ENCODE data around the gene PTPN1. TPM values are rescaled to one million over a fixed set of nuclear protein-coding genes. Genes with fewer than 3 reads are reported as not detected.
A peak's percentile ranks its signal among the peaks of the same experiment; 100 is the strongest.

PTPN1 gene
- total and polyA plus RNA-seq, 10 of the 15 experiments (the other 5 are each of a cell fraction or from before 2014, with no cell fraction given), result 15.9 to 74.7 (median 43.9) TPM

DNA sequence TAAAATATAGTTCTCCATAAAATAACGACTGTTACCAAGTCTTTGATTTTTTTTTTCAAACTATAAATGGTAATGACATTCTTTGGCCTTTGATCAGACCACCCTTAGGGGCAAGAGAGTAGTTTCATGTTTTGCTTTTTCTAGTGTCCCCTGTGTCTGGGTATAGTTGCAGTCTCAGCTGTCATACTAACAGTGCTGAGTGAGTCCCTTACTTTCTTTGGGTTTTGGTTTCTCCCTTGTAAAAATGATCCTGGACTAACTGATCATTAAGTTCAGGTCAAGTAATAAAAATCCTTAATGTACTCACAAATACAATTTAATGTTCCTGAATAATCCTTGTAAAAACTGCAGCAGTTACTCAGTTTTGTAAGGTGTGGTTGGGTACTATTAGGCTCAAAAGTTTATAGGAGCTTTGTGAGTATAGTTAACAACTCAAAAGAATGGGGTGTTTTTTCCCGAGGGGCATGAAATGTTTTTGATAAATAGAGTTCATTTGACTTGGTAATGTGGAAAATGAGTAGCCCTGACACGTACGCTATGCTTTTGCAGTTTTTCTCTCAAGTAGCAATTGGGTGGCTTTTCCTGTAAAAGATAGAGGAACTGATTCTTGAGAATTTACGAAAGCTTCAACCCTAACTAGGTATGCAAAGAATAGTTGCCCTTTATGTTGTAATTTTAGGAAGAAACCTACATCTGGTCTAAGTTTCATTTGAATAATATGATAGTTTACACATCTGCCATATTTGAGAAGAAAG is 6.2 kb downstream of the PTPN1 start:
- DNase-seq (ENCODE audit: low read depth, low spot score), result peak; percentile 87
- SMC1A ChIA-PET (ENCODE audit: uncharacterized antibody, unreplicated experiment), result interaction anchor here (0.7 to 95.1 kb wide), 3 partner anchors 7 to 67 kb away, joined by 3 to 2799 read pairs (median 2799); partner anchors contain the start of gene PTPN1
- Histone ChIP-seq H3K27ac (ENCODE audit: control insufficient read depth, insufficient read depth) (peak overlapping the region; percentile 98), H3K4me1 (ENCODE audit: control insufficient read depth, insufficient read depth, low read length) (peaks cover 46% of the 10 kb centered on the region), H3K4me3 (peak overlapping the region; percentile 100), H3K9me3 (replicated peaks; ENCODE audit: control insufficient read depth, insufficient read depth, low read length) (no peaks in the 10 kb centered on the region), H2AFZ (ENCODE audit: control insufficient read depth, low read depth, low read length) (no peak overlapping the region), H3K27me3 (replicated peaks in 1 of 2; ENCODE audit: control insufficient read depth in 2 of 2, insufficient read depth in 2 of 2, low read length in 1 of 2) (no peaks in the 10 kb centered on the region), H3K4me2 (ENCODE audit: control insufficient read depth, insufficient read depth) (peak overlapping the region; percentile 63), H3K36me3 (ENCODE audit: control insufficient read depth in 2 of 2, insufficient read depth in 2 of 2, low read length in 1 of 2) (peaks cover 0 to 3% of the 10 kb centered on the region in 2 experiments; a peak in 1 of 4 replicates), H4K20me1 (ENCODE audit: control insufficient read depth, insufficient read depth) (no peaks in the 10 kb centered on the region), H3K79me2 (ENCODE audit: control insufficient read depth, insufficient read depth, low read length) (peaks cover 99% of the 10 kb centered on the region), H3K9ac (ENCODE audit: control insufficient read depth, insufficient read depth, low read length) (peak overlapping the region; percentile 81)
- POLR2A ChIA-PET, result interaction anchor here (1.1 to 5.9 kb wide), 9 partner anchors 10 to 34 kb away, joined by 3 to 33 read pairs (median 5); no protein-coding TSS in a partner anchor
- peak; percentile 75 for FAIRE-seq
- RAD21 ChIA-PET (ENCODE audit: unreplicated experiment), result interaction anchor here (0.6 to 12.9 kb wide), 12 partner anchors 12 to 54 kb away, joined by 3 to 167 read pairs (median 6); no protein-coding TSS in a partner anchor
- intact Hi-C loops (cut with micrococcal nuclease; ENCODE audit: unreplicated experiment) (loop anchor here (2.0 kb wide), 1 partner anchor 24 kb away; no protein-coding TSS in a partner anchor), in situ Hi-C loops (cut with MboI) (loop anchor here (10.0 to 25.0 kb wide), 2 partner anchors 288 to 829 kb away; no protein-coding TSS in a partner anchor)
- BruUV-seq (replicated peaks), result TSS peak; percentile 95
- CTCF ChIA-PET, result interaction anchor here (1.0 to 10.7 kb wide), 12 partner anchors 8 to 234 kb away, joined by 3 to 116 read pairs (median 4); no protein-coding TSS in a partner anchor
- WGBS (ENCODE audit: insufficient coverage, insufficient replicate concordance, low lambda C conversion rate, missing lambda C conversion rate), result 0% methylated on average over 5 of the region's 5 CpGs
- peak; percentile 59 for ATAC-seq
- TF ChIP-seq ZNF217 (IDR thresholded peaks at IDR 0.05) (no peak), FOXM1 (IDR thresholded peaks at IDR 0.05; ENCODE audit: low read depth, low read length) (peak; percentile 61), ZSCAN29 (IDR thresholded peaks at IDR 0.05) (no peak), NFIC (IDR thresholded peaks at IDR 0.05; ENCODE audit: low read depth, low read length) (peak; percentile 66), RAD21 (IDR thresholded peaks at IDR 0.05; ENCODE audit: insufficient read depth, low read depth, low read length) (no peak), RCOR1 (conservative IDR thresholded peaks at IDR 0.05; ENCODE audit: low read depth, low read length) (0 out of 2 replicates have a peak, but pooled peaks have one; percentile 62), KAT2A (conservative IDR thresholded peaks at IDR 0.05; ENCODE audit: control insufficient read depth, low read depth, low read length) (no peak), KDM1A (IDR thresholded peaks at IDR 0.05; ENCODE audit: borderline replicate concordance) (no peak), NFXL1 (IDR thresholded peaks at IDR 0.05; ENCODE audit: borderline replicate concordance) (no peak), SREBF1 (IDR thresholded peaks at IDR 0.05; ENCODE audit: low read length) (no peak), TBL1XR1 (IDR thresholded peaks at IDR 0.05; ENCODE audit: low read depth, low read length) (peak; percentile 80), HDAC6 (IDR thresholded peaks at IDR 0.05; ENCODE audit: unreplicated experiment) (no peak), POLR2AphosphoS2 (IDR thresholded peaks at IDR 0.05; ENCODE audit: low read depth, low read length) (no peak; the same call in 1 of the 2 replicates)
- TF ChIP-seq, protein P1, sequence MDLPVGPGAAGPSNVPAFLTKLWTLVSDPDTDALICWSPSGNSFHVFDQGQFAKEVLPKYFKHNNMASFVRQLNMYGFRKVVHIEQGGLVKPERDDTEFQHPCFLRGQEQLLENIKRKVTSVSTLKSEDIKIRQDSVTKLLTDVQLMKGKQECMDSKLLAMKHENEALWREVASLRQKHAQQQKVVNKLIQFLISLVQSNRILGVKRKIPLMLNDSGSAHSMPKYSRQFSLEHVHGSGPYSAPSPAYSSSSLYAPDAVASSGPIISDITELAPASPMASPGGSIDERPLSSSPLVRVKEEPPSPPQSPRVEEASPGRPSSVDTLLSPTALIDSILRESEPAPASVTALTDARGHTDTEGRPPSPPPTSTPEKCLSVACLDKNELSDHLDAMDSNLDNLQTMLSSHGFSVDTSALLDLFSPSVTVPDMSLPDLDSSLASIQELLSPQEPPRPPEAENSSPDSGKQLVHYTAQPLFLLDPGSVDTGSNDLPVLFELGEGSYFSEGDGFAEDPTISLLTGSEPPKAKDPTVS (IDR thresholded peaks at IDR 0.05; ENCODE audit: low read depth, low read length), result no peak
- TF ChIP-seq, protein P2, sequence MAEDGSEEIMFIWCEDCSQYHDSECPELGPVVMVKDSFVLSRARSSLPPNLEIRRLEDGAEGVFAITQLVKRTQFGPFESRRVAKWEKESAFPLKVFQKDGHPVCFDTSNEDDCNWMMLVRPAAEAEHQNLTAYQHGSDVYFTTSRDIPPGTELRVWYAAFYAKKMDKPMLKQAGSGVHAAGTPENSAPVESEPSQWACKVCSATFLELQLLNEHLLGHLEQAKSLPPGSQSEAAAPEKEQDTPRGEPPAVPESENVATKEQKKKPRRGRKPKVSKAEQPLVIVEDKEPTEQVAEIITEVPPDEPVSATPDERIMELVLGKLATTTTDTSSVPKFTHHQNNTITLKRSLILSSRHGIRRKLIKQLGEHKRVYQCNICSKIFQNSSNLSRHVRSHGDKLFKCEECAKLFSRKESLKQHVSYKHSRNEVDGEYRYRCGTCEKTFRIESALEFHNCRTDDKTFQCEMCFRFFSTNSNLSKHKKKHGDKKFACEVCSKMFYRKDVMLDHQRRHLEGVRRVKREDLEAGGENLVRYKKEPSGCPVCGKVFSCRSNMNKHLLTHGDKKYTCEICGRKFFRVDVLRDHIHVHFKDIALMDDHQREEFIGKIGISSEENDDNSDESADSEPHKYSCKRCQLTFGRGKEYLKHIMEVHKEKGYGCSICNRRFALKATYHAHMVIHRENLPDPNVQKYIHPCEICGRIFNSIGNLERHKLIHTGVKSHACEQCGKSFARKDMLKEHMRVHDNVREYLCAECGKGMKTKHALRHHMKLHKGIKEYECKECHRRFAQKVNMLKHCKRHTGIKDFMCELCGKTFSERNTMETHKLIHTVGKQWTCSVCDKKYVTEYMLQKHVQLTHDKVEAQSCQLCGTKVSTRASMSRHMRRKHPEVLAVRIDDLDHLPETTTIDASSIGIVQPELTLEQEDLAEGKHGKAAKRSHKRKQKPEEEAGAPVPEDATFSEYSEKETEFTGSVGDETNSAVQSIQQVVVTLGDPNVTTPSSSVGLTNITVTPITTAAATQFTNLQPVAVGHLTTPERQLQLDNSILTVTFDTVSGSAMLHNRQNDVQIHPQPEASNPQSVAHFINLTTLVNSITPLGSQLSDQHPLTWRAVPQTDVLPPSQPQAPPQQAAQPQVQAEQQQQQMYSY (CRISPR knock-in tag; IDR thresholded peaks at IDR 0.05), result no peak
- TF ChIP-seq, protein P3, sequence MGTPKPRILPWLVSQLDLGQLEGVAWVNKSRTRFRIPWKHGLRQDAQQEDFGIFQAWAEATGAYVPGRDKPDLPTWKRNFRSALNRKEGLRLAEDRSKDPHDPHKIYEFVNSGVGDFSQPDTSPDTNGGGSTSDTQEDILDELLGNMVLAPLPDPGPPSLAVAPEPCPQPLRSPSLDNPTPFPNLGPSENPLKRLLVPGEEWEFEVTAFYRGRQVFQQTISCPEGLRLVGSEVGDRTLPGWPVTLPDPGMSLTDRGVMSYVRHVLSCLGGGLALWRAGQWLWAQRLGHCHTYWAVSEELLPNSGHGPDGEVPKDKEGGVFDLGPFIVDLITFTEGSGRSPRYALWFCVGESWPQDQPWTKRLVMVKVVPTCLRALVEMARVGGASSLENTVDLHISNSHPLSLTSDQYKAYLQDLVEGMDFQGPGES (IDR thresholded peaks at IDR 0.05), result no peak

Measured in GM12878 (cell line).